HG02623 (cell line): Measurements from ENCODE around the gene OLFML3.
"Not testable (repeated sequence)": the region's sequence is repeated elsewhere in the genome, so short reads cannot be mapped to it uniquely, and the experiment has no call there.

Source experiments
- ATAC-seq: cut with Tn5 transposase; IDR thresholded peaks from one replicate; pipeline ENCODE4 v1.9.1; 2021; ENCODE audit warnings: moderate library complexity; ENCODE audit not compliant: unreplicated experiment

OLFML3 gene

DNA sequence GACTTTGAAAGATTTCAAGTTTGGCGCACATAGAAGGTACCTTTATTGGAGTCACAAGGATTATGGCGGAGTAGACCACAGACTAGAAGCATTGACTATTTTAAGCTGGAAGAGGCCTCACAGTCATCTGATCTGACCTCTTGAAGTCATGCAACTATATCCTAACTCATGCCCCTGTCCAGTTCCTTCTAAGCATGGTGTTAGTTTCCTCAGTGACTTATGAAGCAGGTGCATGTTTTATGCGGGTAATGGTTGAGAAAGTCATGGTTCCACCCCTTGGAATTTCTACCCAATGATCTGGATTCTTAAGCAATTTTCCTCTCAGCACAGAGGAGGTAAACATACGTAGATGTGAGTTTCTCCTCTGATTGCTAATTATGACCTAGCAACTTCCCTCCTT lies 11.7 kb downstream of the OLFML3 start:
- ATAC-seq, result no peak

DNA sequence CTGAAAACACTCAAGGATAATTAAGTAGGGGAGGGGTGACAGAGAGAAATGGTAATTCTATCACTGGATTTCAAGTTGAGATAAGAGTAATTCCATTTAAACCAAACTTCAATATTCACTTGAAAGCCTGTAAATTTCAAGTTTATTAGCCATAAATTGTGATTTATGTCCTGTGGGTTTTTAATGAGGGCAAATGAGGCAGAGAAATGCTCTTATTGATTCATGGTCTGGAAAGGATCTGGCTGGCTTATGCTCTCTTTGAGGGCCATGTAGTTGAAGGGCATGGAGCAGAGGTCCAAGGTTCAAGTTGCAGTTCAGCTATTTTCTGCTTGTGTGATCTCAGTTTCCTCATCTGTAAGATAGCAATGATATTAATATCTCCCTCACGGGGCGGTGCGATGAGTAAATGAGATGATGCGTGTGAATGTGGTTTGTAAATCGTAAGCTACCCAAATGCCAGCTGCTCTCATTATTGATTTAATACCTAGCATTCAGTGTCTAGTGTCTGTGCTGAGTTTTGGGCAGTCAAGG lies 12.3 kb downstream of the OLFML3 start:
- ATAC-seq, result no peak

DNA sequence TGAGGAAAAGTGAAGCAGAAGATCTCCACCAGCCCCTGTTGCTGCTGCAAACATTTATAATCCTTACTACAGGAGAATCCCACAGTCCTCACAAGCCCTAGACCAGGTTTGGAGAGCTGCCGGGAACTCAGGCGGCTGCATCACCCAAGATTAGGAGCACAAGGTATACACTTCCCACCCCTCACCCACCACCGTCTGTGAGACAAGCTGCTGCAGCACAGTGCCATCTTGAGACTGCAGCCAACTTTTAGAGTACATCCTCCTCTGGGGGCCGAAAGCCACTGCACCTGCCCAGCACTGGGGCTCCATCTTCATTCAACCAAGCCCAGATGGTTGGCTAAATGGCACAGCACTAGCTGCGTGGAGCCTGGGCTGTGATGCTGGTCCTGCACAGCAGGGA lies 13.8 kb downstream of the OLFML3 start:
- no peak for ATAC-seq

DNA sequence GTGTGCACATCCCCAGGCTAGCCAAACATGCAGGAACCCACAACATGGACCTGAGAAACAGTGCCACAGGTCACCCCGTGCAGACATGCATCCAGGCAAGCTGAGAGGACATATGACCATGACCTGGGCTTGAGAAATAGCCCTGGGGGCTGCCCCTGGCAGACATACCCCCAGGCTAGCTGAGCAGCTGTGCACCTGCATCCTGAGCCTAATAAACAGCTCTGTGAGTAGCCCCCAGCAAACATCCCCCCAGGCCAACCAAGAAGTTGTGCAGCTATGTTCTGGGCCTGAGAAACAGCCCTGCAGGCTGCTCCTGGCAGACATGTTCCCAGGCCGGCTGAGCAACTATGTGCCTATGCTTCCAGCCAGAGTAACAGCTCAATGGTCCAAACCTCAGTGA lies 14.5 kb downstream of the OLFML3 start:
- ATAC-seq, result no peak

DNA sequence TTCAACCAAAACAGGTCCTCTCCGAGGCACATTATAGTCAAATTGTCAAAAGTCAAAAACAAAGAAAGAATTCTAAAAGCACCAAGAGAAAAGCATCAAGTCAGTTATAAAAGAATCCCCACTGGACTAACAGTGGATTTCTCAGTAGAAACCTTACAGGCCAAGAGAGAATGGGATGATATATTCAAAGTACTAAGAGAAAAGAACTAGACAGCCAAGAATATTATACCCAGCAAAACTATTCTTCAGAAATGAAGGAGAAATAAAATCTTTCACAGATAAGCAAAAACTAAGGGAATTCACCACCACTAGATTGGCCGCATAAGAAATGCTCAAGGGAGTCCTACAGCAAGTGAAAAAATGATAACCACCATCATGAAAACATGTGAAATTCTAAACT lies 16.1 kb downstream of the OLFML3 start:
- ATAC-seq, result no peak

DNA sequence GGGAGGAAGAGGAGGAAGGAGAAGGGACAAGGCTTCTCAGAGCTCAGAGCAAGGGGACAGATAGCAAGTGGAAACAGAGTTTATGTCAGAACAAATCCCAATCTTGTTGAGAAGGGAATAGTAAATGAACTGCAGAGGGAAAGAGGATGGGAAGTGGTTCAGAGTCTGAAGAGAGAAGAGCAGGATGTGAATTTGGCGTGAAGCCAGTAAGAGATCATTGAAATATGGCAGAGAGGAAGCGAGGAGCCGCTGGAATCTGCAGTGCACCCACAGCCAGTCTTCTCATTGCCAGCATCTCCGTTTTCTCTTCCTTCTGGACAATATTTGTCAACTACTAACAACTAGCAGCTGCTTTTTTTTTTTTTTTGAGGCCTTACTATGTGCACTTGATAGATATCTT lies 19.1 kb downstream of the OLFML3 start:
- no peak for ATAC-seq

DNA sequence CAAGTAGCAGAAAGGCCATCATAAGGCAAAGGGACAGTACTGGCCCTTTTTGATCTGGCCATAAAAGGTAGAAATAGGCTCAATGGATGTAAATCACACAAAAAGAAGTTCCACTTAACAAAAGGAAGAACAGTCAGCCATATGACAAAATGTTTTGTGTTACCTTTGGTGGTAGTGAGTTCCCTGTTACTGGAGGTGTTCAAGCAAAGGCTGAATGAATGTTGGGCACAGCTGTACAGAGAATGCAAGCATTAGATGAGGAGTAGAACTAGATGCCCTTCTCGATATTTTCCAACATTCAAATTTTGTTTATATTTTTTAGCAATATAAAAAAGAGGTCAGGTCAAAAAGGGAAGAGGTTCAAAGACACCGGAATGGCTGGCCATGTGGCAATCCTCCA lies 20.0 kb downstream of the OLFML3 start:
- ATAC-seq, result no peak

DNA sequence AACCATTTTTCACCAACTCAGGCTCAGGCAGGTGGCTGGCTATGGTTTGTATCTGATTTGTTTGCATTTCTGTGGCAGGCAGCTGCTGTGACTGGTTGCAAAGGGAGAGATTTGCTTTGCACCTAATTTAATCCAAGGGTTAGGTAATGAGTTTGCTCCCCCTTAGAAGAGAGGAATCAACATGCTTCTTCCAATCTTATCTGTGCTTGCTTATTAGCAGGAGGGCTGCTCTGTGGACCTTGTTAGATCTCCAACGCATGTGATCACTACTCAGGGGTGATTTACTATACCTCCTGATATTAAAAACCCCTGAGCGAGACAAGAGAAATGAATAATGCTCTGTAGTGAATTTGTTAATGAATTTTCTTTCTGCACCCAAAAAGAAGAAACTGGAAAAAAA lies 20.5 kb downstream of the OLFML3 start:
- no peak for ATAC-seq

DNA sequence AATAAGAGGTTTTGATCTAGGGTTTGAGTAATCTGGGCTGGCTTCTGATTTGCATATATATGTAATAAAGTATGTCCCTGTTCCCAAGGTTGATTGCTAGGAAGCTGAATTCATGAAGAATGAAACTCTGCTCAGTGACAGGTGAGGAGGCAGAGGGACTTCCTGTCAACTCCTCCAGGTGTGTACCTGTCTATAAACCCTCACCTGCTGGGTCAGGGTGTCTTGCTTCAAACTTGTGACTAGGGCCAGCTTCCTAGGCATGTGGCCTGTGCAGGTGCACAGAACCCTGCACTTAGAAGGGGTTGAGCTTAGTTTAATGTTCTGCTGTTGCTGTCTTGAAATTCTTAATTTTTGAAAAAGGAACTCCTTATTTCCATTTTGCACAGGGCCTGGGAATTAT lies 21.1 kb downstream of the OLFML3 start:
- ATAC-seq, result no peak

DNA sequence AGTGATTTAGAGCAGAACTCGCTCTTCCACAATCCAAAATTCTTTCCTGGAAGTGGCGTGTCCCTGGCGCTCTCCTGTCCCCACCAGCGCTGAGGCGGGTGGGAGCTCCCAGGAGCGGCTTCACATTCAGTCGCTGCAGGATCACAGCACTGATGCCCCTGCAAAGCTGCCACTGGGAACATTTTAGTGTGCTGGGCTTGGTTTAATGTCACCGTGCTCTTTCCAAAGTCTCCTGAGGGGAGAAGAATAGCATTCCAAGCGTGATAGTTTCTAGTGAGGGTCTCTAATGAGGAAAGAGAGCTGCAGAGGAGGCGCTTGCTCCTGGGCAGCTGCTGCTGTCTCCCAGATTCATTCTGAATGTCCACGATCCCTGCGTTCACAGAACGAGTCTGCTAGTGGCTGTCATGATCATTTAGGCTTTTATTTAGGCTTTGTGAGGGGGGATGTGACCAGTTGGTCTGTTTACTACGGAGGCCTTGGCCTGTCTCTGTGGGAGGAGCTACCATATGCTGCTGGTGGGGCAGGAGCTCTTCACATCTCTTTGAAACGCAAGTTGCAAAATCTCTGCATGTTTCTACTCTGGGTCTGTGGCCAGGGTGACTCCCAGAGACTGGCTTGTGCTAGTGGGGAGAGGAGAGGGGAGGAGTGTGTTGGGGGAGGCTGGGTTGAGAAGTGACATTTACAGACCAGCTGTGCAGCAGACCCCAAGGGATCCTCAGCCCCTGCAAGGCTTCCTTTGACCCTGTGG lies 23.4 kb downstream of the OLFML3 start:
- no peak for ATAC-seq

DNA sequence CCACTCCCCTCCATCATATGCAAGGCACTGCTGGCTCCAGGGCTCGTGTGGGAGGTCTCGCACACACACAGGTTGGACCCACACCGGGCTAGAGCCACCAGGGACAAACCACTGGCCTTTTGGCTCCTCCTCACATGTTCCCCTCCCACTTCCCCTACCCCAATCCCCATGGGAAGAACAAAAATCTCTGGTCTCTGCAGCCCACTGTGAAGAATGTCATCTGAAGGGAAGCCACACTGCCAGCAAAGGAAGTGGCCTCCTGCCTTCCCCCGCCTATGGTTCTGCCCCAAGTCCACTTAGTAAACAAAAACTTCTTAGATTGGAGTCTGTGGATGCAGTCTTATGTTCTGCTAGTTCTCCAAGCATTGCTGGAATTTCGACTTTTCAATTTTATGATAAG lies 24.2 kb downstream of the OLFML3 start:
- no peak for ATAC-seq

DNA sequence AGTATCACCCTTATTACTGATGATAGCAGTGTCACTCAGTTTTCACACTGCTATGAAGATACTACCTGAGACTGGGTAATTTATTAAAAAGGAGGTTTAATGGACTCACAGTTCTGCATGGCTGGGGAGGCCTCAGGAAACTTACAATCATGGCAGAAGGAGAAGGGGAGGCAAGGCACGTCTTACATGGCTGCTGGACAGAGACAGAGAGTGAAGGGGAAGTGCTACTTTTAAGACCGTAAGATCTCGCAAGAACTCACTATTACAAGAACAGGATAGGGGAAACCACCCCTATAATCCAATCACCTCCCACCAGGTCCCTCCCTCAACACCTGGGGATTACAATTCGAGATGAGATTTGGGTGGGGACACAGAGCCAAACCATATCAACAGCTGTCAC lies 27.6 kb downstream of the OLFML3 start:
- not testable (repeated sequence) for ATAC-seq

DNA sequence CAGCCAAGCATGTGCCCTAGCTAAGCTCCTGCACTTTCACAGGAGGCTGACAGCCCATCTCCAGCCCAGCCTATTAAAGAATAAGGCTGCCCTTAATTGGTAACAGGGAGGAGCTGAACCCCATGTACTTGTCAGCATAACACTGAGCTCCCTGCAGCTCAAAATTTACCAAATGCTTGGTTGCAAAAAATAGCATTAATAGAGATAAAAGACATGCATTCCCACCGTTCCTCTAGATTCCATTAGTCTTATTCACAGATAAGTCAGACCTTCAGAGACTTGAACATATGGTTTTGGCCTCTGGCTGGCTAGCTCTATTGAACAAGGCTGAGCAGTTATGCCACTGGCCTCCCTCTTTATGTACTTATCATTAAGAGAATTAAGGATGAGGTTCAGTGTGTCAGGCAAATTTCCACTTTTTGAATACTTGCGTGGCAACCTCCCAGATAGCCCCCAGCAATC lies 29.2 kb downstream of the OLFML3 start:
- ATAC-seq, result no peak

DNA sequence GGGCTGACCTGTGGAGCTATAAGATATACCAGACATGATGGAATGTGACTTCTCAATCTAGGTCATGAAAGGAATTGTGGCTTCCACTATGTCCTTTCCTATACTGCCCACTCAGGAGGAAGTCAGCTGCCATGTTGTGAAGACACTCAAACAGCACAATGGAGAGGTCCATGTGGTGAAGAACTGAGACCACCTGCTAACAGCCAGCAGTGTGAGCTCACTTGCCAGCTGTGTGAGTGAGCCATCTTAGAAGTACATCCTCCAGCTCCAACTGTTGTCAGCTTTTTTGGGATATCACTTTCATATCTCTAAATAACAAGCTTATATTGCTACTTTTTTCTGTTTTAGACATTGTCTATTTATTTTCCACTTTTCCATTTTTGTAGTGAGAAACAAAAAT lies 29.7 kb downstream of the OLFML3 start:
- ATAC-seq, result no peak

DNA sequence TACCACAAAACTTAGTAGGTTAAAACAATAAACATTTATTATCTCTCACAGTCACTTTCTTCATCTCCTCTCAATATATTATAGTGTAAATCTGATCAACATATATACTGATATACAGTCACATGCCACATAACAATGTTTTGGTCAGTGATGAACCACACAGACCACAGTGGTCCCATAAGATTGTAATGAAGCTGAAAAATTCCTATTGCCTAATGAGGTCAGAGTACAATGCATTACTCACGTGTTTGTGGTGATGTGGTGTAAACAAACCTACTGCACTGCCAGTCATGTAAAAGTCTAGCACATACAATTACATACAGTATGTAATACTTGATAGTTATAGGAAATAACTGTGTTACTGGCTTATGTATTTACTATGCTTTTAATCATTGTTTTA lies 30.1 kb downstream of the OLFML3 start:
- no peak for ATAC-seq

DNA sequence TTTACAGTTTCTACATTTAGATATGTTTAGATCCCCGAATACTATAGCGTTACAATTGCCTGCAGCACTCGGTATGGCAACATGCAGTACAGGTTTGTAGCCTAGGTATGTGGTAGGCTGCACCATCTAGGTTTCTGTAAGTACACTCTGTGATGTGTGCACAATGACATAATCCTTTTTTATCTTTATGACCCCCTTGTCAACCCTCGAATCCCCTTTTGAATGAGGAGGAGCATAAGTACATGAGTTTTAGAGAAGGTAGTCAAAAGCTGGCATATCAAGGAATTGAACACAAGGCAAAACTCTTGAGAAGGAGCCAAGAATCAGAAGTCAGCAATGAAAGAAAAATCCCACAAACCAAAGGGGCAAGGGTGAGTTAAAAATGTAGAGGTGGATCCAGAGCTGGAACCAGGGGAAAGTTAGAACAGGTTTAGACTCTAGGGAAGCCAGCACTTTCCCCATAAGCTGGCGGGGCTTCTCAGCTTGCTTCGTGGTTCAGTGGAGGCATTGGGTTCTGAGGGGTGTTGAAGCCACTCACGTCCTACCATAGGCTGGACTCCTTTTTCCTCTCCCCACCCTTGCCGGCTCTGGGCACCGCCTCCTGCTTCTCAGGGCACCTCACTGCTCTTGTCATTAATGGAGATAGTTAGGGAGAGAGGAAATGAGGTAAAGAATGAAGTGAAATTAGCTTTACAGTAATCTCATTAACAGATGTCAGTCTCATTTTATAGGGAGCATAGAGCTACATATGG lies 31.3 kb downstream of the OLFML3 start:
- no peak for ATAC-seq

DNA sequence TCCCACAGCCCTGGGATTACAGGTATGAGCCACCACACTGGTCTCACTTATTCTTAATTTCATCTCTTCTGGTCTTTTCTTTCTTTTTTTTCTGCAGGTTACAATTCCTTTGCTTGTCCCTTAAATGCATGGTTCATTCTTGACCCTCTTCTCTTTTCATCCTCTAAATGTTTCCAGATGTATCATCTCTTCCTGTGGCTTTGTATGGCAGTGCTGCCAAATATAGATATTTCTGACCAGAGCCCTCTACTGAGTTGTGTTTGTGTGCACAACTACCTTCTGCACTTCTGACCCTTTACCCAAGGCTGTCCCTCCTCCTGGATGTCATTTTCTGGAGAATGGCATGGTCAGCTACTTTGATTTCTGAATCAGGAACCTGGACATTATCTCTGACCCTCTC lies 32.5 kb downstream of the OLFML3 start:
- no peak for ATAC-seq

DNA sequence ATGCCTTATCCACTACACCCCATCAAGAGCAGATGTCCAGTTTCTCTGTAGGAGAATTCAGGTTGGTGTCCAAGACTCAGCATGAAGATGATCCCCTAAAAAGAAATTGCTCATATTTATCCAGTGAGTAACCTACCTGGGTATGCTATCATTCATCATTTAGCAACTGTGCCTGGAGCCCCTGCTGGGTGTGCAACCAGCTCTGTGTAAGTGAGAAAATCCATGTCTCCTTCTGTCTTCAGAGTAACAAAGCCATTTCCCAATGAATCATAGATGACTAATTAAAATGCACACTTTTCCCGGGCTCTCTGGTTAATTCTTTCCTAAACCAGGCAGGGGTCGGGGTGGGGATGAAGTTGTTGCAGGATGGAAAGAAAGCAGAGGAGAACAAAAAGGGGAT lies 35.8 kb downstream of the OLFML3 start:
- no peak for ATAC-seq

DNA sequence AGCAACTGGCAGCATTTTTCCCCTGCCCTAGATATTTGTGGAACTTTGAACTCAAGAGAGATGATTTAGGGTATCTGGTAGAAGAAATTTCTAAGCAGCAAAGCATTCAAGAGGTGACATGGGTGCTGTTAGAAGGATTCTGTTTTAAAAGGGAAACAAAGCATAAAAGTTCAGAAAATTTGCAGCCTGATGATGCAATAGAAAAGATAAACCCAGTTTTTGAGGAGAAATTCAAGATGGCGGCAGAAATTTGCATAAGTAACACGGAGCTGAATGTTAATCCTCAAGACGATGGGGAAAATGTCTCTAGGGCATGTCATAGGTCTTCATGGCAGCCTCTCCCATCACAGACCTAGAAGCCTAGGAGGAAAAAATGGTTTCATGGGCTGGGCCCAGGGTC lies 40.5 kb downstream of the OLFML3 start:
- ATAC-seq, result not testable (repeated sequence)

DNA sequence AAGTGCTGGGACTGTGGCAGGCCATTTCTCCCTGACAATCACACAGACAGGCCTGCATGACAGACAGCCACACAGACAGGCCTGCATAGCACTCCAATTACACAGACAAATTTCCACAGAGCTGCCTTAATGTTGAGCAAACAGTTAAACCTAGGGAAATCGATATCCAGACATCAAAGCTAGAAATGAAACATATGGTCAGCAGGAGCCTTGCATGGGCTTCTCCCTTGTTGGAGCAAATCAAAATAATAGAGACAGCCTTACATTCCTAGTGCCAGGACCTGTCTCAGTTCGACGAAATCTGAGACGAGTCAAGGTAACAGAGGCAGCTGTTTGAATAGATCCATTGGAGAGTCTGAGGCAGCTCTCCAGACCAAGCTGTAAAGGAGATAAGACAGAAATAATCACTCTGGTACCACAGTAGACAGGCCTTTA lies 42.4 kb downstream of the OLFML3 start:
- ATAC-seq, result no peak

DNA sequence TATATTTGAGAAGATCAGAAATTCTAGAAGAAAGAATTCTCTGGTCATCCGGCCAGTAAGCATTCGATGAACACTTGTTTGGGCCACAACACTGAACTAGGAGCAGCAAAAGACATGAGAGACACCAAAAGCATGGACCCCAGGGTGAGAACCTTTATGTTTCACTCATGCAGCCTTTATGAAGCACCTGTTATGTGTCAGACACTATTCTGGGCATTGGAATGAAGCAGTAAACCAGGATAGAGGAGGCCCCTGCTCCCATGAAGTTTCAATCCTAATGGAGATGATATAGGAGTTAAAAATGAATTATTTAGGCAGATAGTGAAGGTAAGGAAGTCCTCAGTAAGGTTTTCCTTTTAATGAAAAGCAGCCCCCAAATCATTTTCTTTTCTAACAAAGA lies 43.6 kb downstream of the OLFML3 start:
- ATAC-seq, result no peak

DNA sequence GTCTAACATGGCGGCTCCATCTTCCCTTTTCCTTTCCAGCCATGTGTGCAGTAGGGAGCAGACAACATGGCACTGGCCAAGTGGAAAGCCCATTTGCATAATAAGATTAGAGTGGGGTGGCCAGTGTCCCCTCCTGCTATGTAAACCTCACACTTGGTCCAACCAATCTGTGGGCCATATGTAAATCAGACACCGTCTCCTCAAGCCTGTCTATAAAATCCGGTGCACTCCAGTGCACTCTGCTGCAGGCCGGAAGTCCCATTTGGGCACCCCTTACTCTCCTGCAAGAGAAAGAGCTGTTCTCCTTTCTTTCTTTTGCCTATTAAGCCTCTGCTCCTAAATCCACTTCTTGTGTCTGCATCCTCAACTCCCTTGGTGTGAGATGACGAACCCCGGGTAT lies 44.1 kb downstream of the OLFML3 start:
- ATAC-seq, result no peak
